Activated CD4-positive, alpha-beta T cell treated with anti-CD3 and anti-CD28 coated beads for 24 hours (primary cell): ENCODE measurements around the gene NIFK.

ENCODE experiments used
- DNase-seq, 2 donors: peaks; one replicate each; pipeline ENCODE4 v3.0.0-alpha.2; 2020; ENCODE audit warnings: low read depth in 2 of 2

The NIFK gene

GRCh38 chr2:121736462-121737336, at the start of gene NIFK:
NIFK (minus strand) TSS chr2:121736875; CDS start chr2:121736850, 25 bp downstream.
- peak; percentile 100 for DNase-seq

GRCh38 chr2:121783180-121783579, 46.5 kb upstream of the NIFK start:
- no peak for DNase-seq

- no peak for DNase-seq
These were observed 42.2 kb upstream of the NIFK start for GRCh38 chr2:121778741-121779487.

- DNase-seq: no peak
These were observed 41.0 kb upstream of the NIFK start for GRCh38 chr2:121777699-121778058.

GRCh38 chr2:121776885-121777698, 40.4 kb upstream of the NIFK start:
- no peak for DNase-seq

- no peak for DNase-seq
These were observed 39.7 kb upstream of the NIFK start for GRCh38 chr2:121776361-121776760.

- DNase-seq: no peak
These were observed 37.6 kb upstream of the NIFK start for GRCh38 chr2:121774235-121774634.

GRCh38 chr2:121771976-121772742, 35.5 kb upstream of the NIFK start:
- no peak for DNase-seq

GRCh38 chr2:121768143-121768755, 31.6 kb upstream of the NIFK start:
- no peak for DNase-seq

- DNase-seq: no peak
These were observed 29.9 kb upstream of the NIFK start for GRCh38 chr2:121766624-121767023.

- no peak for DNase-seq
These were observed 28.1 kb upstream of the NIFK start for GRCh38 chr2:121764681-121765228.

GRCh38 chr2:121755237-121756111, 18.8 kb upstream of the NIFK start, which contains the start of gene TSN:
TSN (plus strand) TSS chr2:121755651; CDS start chr2:121755780, 129 bp downstream.
- DNase-seq: peak; percentile 94 to 98

GRCh38 chr2:121754851-121755236, 18.2 kb upstream of the NIFK start:
- no peak for DNase-seq

GRCh38 chr2:121748202-121748601, 11.5 kb upstream of the NIFK start:
- no peak for DNase-seq

- peak in 1 of 2 donors; percentile 14 for DNase-seq
These were observed 9.4 kb upstream of the NIFK start for GRCh38 chr2:121746071-121746578.

- DNase-seq: no peak
These were observed 4.8 kb upstream of the NIFK start for GRCh38 chr2:121741450-121741849.

GRCh38 chr2:121740973-121741372, 4.3 kb upstream of the NIFK start:
- DNase-seq: no peak

GRCh38 chr2:121736140-121736461, 574 bp downstream of the NIFK start:
- DNase-seq: no peak

GRCh38 chr2:121735518-121736074, 1.1 kb downstream of the NIFK start:
- no peak for DNase-seq
